CD1c-positive myeloid dendritic cell (primary cell): ENCODE results near the gene TMUB1.
"Not testable (repeated sequence)": the region's sequence is repeated elsewhere in the genome, so short reads cannot be mapped to it uniquely, and the experiment has no call there.

Experiments used
- DNase-seq: peaks from one replicate; pipeline ENCODE4 v3.0.0-alpha.2; 2016; ENCODE audit errors: extremely low spot score

The TMUB1 gene

GRCh38 chr7:151056666-151057505, 26.4 kb downstream of the TMUB1 start:
- no peak for DNase-seq

GRCh38 chr7:151056283-151056665, 27.0 kb downstream of the TMUB1 start:
- DNase-seq, result no peak

- no peak for DNase-seq
Measured at GRCh38 chr7:151053751-151054150, 29.5 kb downstream of the TMUB1 start.

GRCh38 chr7:151053096-151053495, 30.2 kb downstream of the TMUB1 start:
- peak; percentile 39 for DNase-seq

- peak; percentile 80 for DNase-seq
Measured at GRCh38 chr7:151051108-151051507, 32.2 kb downstream of the TMUB1 start.

- no peak for DNase-seq
Measured at GRCh38 chr7:151048911-151049463, 34.3 kb downstream of the TMUB1 start.

- DNase-seq, result no peak
Measured at GRCh38 chr7:151047976-151048815, 35.1 kb downstream of the TMUB1 start, which contains the start of gene ASIC3. ASIC3 (plus strand) TSS chr7:151048531; CDS start chr7:151048886, 355 bp downstream.

GRCh38 chr7:151046603-151047573, 36.4 kb downstream of the TMUB1 start:
- DNase-seq, result no peak

- no peak for DNase-seq
Measured at GRCh38 chr7:151045967-151046366, 37.3 kb downstream of the TMUB1 start.

GRCh38 chr7:151045262-151045661, 38.0 kb downstream of the TMUB1 start:
- no peak for DNase-seq

GRCh38 chr7:151043959-151044358, 39.3 kb downstream of the TMUB1 start:
- no peak for DNase-seq

GRCh38 chr7:151043449-151043848, 39.8 kb downstream of the TMUB1 start:
- DNase-seq, result not testable (repeated sequence)

GRCh38 chr7:151040616-151041375, 42.5 kb downstream of the TMUB1 start:
- no peak for DNase-seq

GRCh38 chr7:151039850-151040548, 43.3 kb downstream of the TMUB1 start:
- peak; percentile 54 for DNase-seq

- peak; percentile 89 for DNase-seq
Measured at GRCh38 chr7:151038951-151039849, 44.1 kb downstream of the TMUB1 start.

GRCh38 chr7:151035902-151036301, 47.4 kb downstream of the TMUB1 start:
- no peak for DNase-seq

GRCh38 chr7:151035026-151035717, 48.1 kb downstream of the TMUB1 start:
- DNase-seq, result peak; percentile 84
